Stimulated activated CD4-positive, alpha-beta T cell treated with anti-CD3 and anti-CD28 coated beads, TNF-alpha, amount 100 ng/mL, for 4 hours (primary cell): ENCODE results near the gene STK25.

Experiments
- DNase-seq, 3 experiments: peaks; one replicate each; pipeline ENCODE4 v3.0.0-alpha.2; 2020; ENCODE audit warnings: low read depth in 3 of 3

STK25 gene

GRCh38 chr2:241494311-241494908 is 14.0 kb downstream of the STK25 start:
- DNase-seq: no peak

GRCh38 chr2:241493092-241493491 is 15.3 kb downstream of the STK25 start:
- no peak for DNase-seq

- DNase-seq: no peak
Measured at GRCh38 chr2:241492174-241492565, 16.2 kb downstream of the STK25 start.

GRCh38 chr2:241491549-241492173 is 16.7 kb downstream of the STK25 start:
- no peak for DNase-seq

- no peak for DNase-seq
Measured at GRCh38 chr2:241490825-241491506, 17.4 kb downstream of the STK25 start.

GRCh38 chr2:241489733-241490680 is 18.4 kb downstream of the STK25 start:
- DNase-seq: no peak

GRCh38 chr2:241489088-241489487 is 19.3 kb downstream of the STK25 start:
- DNase-seq: no peak

- no peak for DNase-seq
Measured at GRCh38 chr2:241485172-241485911, 23.0 kb downstream of the STK25 start.

- DNase-seq: no peak
Measured at GRCh38 chr2:241483305-241483704, 25.1 kb downstream of the STK25 start.

- DNase-seq: no peak
Measured at GRCh38 chr2:241482126-241482955, 26.0 kb downstream of the STK25 start.

GRCh38 chr2:241481687-241482086 is 26.7 kb downstream of the STK25 start:
- no peak for DNase-seq

GRCh38 chr2:241479026-241479898 is 29.1 kb downstream of the STK25 start:
- no peak for DNase-seq

GRCh38 chr2:241478166-241478565 is 30.2 kb downstream of the STK25 start:
- DNase-seq: no peak

- DNase-seq: no peak
Measured at GRCh38 chr2:241475267-241475666, 33.1 kb downstream of the STK25 start.

- no peak for DNase-seq
Measured at GRCh38 chr2:241473399-241473798, 35.0 kb downstream of the STK25 start.

- DNase-seq: no peak
Measured at GRCh38 chr2:241469746-241470145, 38.6 kb downstream of the STK25 start.

- no peak for DNase-seq
Measured at GRCh38 chr2:241468476-241468781, 40.0 kb downstream of the STK25 start.

GRCh38 chr2:241467777-241468475 is 40.5 kb downstream of the STK25 start:
- DNase-seq: no peak

GRCh38 chr2:241466230-241466629 is 42.2 kb downstream of the STK25 start:
- DNase-seq: no peak
